ENCODE results near the gene MAP2K3. TPM values are rescaled to one million over a fixed set of nuclear protein-coding genes. Genes with fewer than 3 reads are reported as not detected.
"Not testable (repeated sequence)": the region's sequence is repeated elsewhere in the genome, so short reads cannot be mapped to it uniquely, and the experiment has no call there.

Gene MAP2K3
- polyA plus RNA-seq, 2 of the 4 experiments (the other 2 are of a cell fraction) = 13.9 to 37.1 TPM

DNA sequence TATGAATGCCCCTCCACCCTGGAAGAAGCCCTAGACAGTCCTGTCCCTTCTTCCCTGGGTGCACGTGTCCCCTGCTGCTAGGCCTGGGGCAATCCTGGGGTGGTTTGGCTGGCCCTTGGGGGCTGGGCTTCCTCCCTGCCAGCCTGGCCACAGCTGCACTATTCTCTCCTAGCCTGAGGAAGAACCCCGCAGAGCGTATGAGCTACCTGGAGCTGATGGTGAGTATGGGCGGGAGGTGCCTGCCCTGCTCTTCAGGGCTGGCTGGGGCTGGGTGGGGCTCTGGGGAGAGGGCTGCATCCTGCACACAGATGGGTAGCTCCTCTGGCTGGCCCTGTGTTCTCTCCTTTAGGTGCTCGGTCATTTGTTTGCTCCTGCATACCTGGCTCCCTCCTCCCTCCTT is 28.8 kb downstream of the MAP2K3 start:
- Histone ChIP-seq H3K4me2 (no peak overlapping the region), H3K9me3 (peaks cover 8% of the 10 kb centered on the region; the same call in 2 of the 3 replicates), H3K27ac (no peak overlapping the region), H3K4me1 (peaks cover 23% of the 10 kb centered on the region), H3K4me3 (no peak overlapping the region)
- ChIA-PET CTCF (interaction anchor here (3.7 kb wide), 1 partner anchor 34 kb away, joined by 18 read pairs; no protein-coding TSS in a partner anchor), POLR2A (no interaction called here)
- FAIRE-seq = no peak
- TF ChIP-seq NFE2L2 (conservative IDR thresholded peaks at IDR 0.05; ENCODE audit: low read length) (no peak), POLR2A (IDR thresholded peaks at IDR 0.05; ENCODE audit: low read length) (no peak), KDM1A (IDR thresholded peaks at IDR 0.05; ENCODE audit: low read depth) (no peak), CHD2 (IDR thresholded peaks at IDR 0.05; ENCODE audit: low read length, partially characterized antibody) (no peak), ZNF302 (CRISPR knock-in tag; IDR thresholded peaks at IDR 0.05) (no peak), MAX (IDR thresholded peaks at IDR 0.05) (no peak), EHMT2 (IDR thresholded peaks at IDR 0.05; ENCODE audit: low read depth) (no peak), EP300 (IDR thresholded peaks at IDR 0.05) (no peak), SMC3 (IDR thresholded peaks at IDR 0.05) (no peak), KDM5A (IDR thresholded peaks at IDR 0.05) (no peak), HDAC2 (IDR thresholded peaks at IDR 0.05) (no peak), HOXB5 (CRISPR knock-in tag; IDR thresholded peaks at IDR 0.05) (no peak), GATA3 (IDR thresholded peaks at IDR 0.05; ENCODE audit: borderline replicate concordance) (no peak), RARB (CRISPR knock-in tag; IDR thresholded peaks at IDR 0.05) (no peak), ELK1 (IDR thresholded peaks at IDR 0.05; ENCODE audit: low read depth, low read length) (no peak), ZSCAN20 (CRISPR knock-in tag; IDR thresholded peaks at IDR 0.05) (no peak), RFX5 (IDR thresholded peaks at IDR 0.05) (no peak)
- TF ChIP-seq, protein P1, sequence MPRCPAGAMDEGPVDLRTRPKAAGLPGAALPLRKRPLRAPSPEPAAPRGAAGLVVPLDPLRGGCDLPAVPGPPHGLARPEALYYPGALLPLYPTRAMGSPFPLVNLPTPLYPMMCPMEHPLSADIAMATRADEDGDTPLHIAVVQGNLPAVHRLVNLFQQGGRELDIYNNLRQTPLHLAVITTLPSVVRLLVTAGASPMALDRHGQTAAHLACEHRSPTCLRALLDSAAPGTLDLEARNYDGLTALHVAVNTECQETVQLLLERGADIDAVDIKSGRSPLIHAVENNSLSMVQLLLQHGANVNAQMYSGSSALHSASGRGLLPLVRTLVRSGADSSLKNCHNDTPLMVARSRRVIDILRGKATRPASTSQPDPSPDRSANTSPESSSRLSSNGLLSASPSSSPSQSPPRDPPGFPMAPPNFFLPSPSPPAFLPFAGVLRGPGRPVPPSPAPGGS (IDR thresholded peaks at IDR 0.05) = no peak
- 98% methylated on average over 5 of the region's 5 CpGs for WGBS (ENCODE audit: missing lambda C conversion rate)
- no peak for DNase-seq (ENCODE audit: low read depth in 1 of 2, low spot score in 1 of 2)
- ATAC-seq = no peak

GRCh38 chr17:21313761-21314160 is 29.2 kb downstream of the MAP2K3 start:
- H3K9me3 ChIP-seq; ATAC-seq; H3K4me3 ChIP-seq; H3K4me2 ChIP-seq; FAIRE-seq; H3K27ac ChIP-seq; POLR2A ChIA-PET; DNase-seq (ENCODE audit: low read depth in 1 of 2, low spot score in 1 of 2): not testable (repeated sequence)
- CTCF ChIA-PET = interaction anchor here (3.7 kb wide), 1 partner anchor 34 kb away, joined by 18 read pairs; no protein-coding TSS in a partner anchor
- 100% methylated on average over 2 of the region's 2 CpGs for WGBS (ENCODE audit: missing lambda C conversion rate)
- H3K4me1 ChIP-seq = peaks cover 23% of the 10 kb centered on the region

GRCh38 chr17:21314261-21314664 is 29.8 kb downstream of the MAP2K3 start:
- DNase-seq (ENCODE audit: low read depth in 1 of 2, low spot score in 1 of 2) = not testable (repeated sequence)
- H3K27ac ChIP-seq = peak overlapping the region in 1 of 2 experiments; percentile 9; a peak in 1 of 6 replicates
- CTCF ChIA-PET = interaction anchor here (3.7 kb wide), 1 partner anchor 34 kb away, joined by 18 read pairs; no protein-coding TSS in a partner anchor

DNA sequence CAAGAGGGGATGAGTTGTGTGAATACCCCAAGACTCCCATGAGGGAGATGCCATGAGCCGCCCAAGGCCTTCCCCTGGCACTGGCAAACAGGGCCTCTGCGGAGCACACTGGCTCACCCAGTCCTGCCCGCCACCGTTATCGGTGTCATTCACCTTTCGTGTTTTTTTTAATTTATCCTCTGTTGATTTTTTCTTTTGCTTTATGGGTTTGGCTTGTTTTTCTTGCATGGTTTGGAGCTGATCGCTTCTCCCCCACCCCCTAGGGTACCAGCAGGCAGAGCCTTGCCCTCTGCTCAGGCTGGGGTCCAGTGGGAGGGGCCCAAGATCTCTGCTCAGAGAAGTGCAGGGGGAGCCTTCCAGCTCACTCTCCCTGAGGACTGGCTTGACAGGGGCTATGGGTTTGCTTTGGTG is 30.2 kb downstream of the MAP2K3 start:
- peaks cover 23% of the 10 kb centered on the region for H3K4me1 ChIP-seq
- ChIA-PET CTCF (interaction anchor here (1.5 to 3.7 kb wide), 2 partner anchors 35 to 199 kb away, joined by 4 to 18 read pairs; no protein-coding TSS in a partner anchor), POLR2A (interaction anchor here (0.7 kb wide), 1 partner anchor 195 kb away, joined by 8 read pairs; no protein-coding TSS in a partner anchor)
- peak overlapping the region in 1 of 2 experiments; percentile 50; a peak in 1 of 6 replicates for H3K27ac ChIP-seq
- not testable (repeated sequence) for FAIRE-seq; H3K9me3 ChIP-seq; ATAC-seq; DNase-seq (ENCODE audit: low read depth in 1 of 2, low spot score in 1 of 2); H3K4me3 ChIP-seq
- WGBS (ENCODE audit: missing lambda C conversion rate) = 76% methylated on average over 7 of the region's 7 CpGs
- H3K4me2 ChIP-seq = 0 out of 3 replicates have a peak overlapping the region, but pooled peaks have one; percentile 26

More at GRCh38 chr17:21314261-21314664, 29.8 kb downstream of the MAP2K3 start:
- not testable (repeated sequence) for H3K9me3 ChIP-seq, ATAC-seq, FAIRE-seq, H3K4me3 ChIP-seq
- 0 out of 3 replicates have a peak overlapping the region, but pooled peaks have one; percentile 26 for H3K4me2 ChIP-seq
- POLR2A ChIA-PET = interaction anchor here (0.7 kb wide), 1 partner anchor 194 kb away, joined by 8 read pairs; no protein-coding TSS in a partner anchor
- 66% methylated on average over 7 of the region's 7 CpGs for WGBS (ENCODE audit: missing lambda C conversion rate)
- H3K4me1 ChIP-seq = peaks cover 23% of the 10 kb centered on the region

GRCh38 chr17:21315246-21316000 is 30.9 kb downstream of the MAP2K3 start:
- H3K9me3 ChIP-seq; H3K4me3 ChIP-seq; H3K27ac ChIP-seq; FAIRE-seq; DNase-seq (ENCODE audit: low read depth in 1 of 2, low spot score in 1 of 2); H3K4me2 ChIP-seq; POLR2A ChIA-PET: not testable (repeated sequence)
- ATAC-seq = peak; percentile 1 to 2; a peak in 2 of 6 replicates
- peaks cover 23% of the 10 kb centered on the region for H3K4me1 ChIP-seq
- 92% methylated on average over 14 of the region's 16 CpGs for WGBS (ENCODE audit: missing lambda C conversion rate)
- CTCF ChIA-PET = interaction anchor here (1.5 to 3.7 kb wide), 2 partner anchors 36 to 198 kb away, joined by 4 to 18 read pairs; no protein-coding TSS in a partner anchor
